RWPE1 (cell line): ENCODE measurements around the gene RNF5.

Experiments used
- CTCF ChIA-PET: fragments of 350-600 bp; sonication (Branson Sonifier 250); formaldehyde crosslinking; extraction: SDS; loops from one replicate; lab custom pipeline; 2021; lab: Yijun Ruan, JAX
- POLR2A ChIA-PET: fragments of 400-600 bp; formaldehyde crosslinking; extraction: SDS; loops from one replicate; lab custom pipeline; 2020; ENCODE audit warnings: antibody characterized with exemption; ENCODE audit not compliant: low non-redundant PET; lab: Yijun Ruan, JAX
- DNase-seq: peaks from one replicate; pipeline ENCODE4 v3.0.0; 2012; ENCODE audit warnings: low spot score
- H3K27ac ChIP-seq: fragments of 450-650 bp; 2 replicates; pipeline ENCODE4 v1.5.1; 2017
- TF ChIP-seq, protein P1 (sequence below): fragments of 450-650 bp; conservative IDR thresholded peaks from 2 replicates; pipeline ENCODE4 v1.5.1; 2017; ENCODE audit warnings: low read depth, mild to moderate bottlenecking

The RNF5 gene

GRCh38 chr6:32168350-32168749 is 9.9 kb upstream of the RNF5 start:
- CTCF ChIA-PET: no interaction called here
- DNase-seq: no peak
- TF ChIP-seq, protein P1, sequence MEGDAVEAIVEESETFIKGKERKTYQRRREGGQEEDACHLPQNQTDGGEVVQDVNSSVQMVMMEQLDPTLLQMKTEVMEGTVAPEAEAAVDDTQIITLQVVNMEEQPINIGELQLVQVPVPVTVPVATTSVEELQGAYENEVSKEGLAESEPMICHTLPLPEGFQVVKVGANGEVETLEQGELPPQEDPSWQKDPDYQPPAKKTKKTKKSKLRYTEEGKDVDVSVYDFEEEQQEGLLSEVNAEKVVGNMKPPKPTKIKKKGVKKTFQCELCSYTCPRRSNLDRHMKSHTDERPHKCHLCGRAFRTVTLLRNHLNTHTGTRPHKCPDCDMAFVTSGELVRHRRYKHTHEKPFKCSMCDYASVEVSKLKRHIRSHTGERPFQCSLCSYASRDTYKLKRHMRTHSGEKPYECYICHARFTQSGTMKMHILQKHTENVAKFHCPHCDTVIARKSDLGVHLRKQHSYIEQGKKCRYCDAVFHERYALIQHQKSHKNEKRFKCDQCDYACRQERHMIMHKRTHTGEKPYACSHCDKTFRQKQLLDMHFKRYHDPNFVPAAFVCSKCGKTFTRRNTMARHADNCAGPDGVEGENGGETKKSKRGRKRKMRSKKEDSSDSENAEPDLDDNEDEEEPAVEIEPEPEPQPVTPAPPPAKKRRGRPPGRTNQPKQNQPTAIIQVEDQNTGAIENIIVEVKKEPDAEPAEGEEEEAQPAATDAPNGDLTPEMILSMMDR: no peak
- POLR2A ChIA-PET: no interaction called here
- H3K27ac ChIP-seq: peak overlapping the region; percentile 56

- DNase-seq: no peak
- CTCF ChIA-PET: no interaction called here
- peak overlapping the region; percentile 56 for H3K27ac ChIP-seq
- TF ChIP-seq, protein P1: no peak
- POLR2A ChIA-PET: no interaction called here
These were observed 9.2 kb upstream of the RNF5 start for GRCh38 chr6:32168807-32169591.

DNA sequence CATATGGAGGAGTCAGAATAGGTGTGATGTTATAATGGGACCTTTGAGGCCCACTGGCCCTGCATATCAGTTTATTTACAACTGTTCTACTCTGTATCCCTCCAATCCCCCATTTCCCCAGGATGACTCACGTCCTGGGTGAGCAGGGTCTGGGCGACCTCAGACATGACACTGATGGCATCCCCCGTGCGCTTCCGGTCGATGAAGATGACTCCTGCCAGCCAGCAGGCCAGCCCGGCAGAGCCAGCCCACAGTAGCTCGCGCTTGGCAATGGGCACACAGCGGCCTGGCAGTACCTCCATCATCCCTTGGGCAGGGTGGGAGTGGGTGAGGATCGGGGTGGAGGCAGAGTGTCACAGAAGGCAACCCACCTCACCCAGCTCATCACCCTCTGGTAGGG is 7.9 kb upstream of the RNF5 start:
- DNase-seq: no peak
- CTCF ChIA-PET: no interaction called here
- TF ChIP-seq, protein P1: no peak
- H3K27ac ChIP-seq: peak overlapping the region; percentile 56
- POLR2A ChIA-PET: no interaction called here

- POLR2A ChIA-PET: no interaction called here
- TF ChIP-seq, protein P1: no peak
- no peak for DNase-seq
- CTCF ChIA-PET: no interaction called here
- peak overlapping the region; percentile 19 for H3K27ac ChIP-seq
These were observed 7.0 kb upstream of the RNF5 start for GRCh38 chr6:32171234-32171633.

- POLR2A ChIA-PET: no interaction called here
- no peak overlapping the region for H3K27ac ChIP-seq
- CTCF ChIA-PET: interaction anchor here (1.0 kb wide), 1 partner anchor 19 kb away, joined by 3 read pairs; no protein-coding TSS in a partner anchor
- DNase-seq: no peak
- TF ChIP-seq, protein P1: no peak
These were observed 5.0 kb upstream of the RNF5 start for GRCh38 chr6:32173051-32173727.

DNA sequence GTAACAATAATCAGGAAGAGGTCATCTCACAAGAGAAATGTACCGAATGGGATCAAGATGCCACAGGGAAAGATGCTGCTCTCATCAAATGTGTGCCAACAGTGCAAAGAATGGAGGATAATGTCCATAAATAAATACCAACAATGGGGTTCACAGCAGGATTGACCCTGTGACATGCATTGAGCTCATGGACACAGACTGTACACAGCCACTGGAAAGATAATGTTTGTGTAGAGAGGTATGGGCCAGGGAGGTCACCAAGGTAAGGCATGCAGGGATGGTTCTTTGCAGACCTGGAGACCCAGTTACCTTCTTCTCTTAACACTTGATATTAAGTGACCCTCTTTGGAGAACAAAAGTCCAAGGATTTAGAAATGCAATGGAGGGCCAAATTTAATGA is 3.8 kb upstream of the RNF5 start:
- ChIA-PET CTCF (interaction anchor here (1.0 kb wide), 1 partner anchor 20 kb away, joined by 3 read pairs; no protein-coding TSS in a partner anchor), POLR2A (no interaction called here)
- TF ChIP-seq, protein P1: no peak
- H3K27ac ChIP-seq: no peak overlapping the region
- no peak for DNase-seq
